Suprapubic skin (tissue), 4 donors: ENCODE data around the gene MEA1. TPM values are rescaled to one million over a fixed set of nuclear protein-coding genes. Genes with fewer than 3 reads are reported as not detected.
A peak's percentile ranks its signal among the peaks of the same experiment; 100 is the strongest.

Experiments
- DNase-seq, 2 donors: peaks; one replicate each; pipeline ENCODE4 v3.0.0-alpha.2; 2019; ENCODE audit warnings: low spot score in 2 of 2
- H3K27ac ChIP-seq: fragments of 200-600 bp; sonication (generic); one replicate; pipeline ENCODE4 v1.5.1; 2019
- H3K27me3 ChIP-seq: fragments of 200-600 bp; sonication (generic); one replicate; pipeline ENCODE4 v1.5.1; 2019
- H3K36me3 ChIP-seq: fragments of 200-600 bp; sonication (generic); one replicate; pipeline ENCODE4 v1.5.1; 2019
- H3K4me1 ChIP-seq: fragments of 200-600 bp; sonication (generic); one replicate; pipeline ENCODE4 v1.5.1; 2019
- H3K4me3 ChIP-seq: fragments of 200-600 bp; sonication (generic); one replicate; pipeline ENCODE4 v1.5.1; 2019; ENCODE audit warnings: mild to moderate bottlenecking
- H3K9me3 ChIP-seq: fragments of 200-600 bp; sonication (generic); one replicate; pipeline ENCODE4 v1.5.1; 2019
- EP300 ChIP-seq: sonication (generic); formaldehyde crosslinking; IDR thresholded peaks from one replicate; pipeline ENCODE4 v1.6.1; 2017; ENCODE audit warnings: antibody characterized with exemption
- POLR2A ChIP-seq, 2 donors: fragments of 450-650 bp; IDR thresholded peaks; one replicate each; pipeline ENCODE4 v1.6.1; 2017; ENCODE audit warnings: antibody characterized with exemption in 2 of 2, mild to moderate bottlenecking in 2 of 2, moderate library complexity in 2 of 2
- POLR2AphosphoS5 ChIP-seq, 3 donors: sonication (generic); formaldehyde crosslinking; IDR thresholded peaks; one replicate each; pipeline ENCODE4 v1.6.1; 2017; ENCODE audit warnings: antibody characterized with exemption in 3 of 3
- whole genome bisulfite sequencing: methylation state at CpG from one replicate; pipeline ENCODE4 v1.1.5; 2018; 5-methylcytosine and 5-hydroxymethylcytosine counted together
- total RNA-seq, 4 donors: library from RNA; depleted of rRNA; stranded (reverse); fragments of >200 nt; gene quantifications; one replicate each; pipeline ENCODE4 v1.1.0, GENCODE V29; 2016
- TF ChIP-seq, protein P1 (sequence below), 2 donors: fragments of 200-600 bp in 1 of 2; fragments of 450-650 bp in 1 of 2; sonication (generic) in 1 of 2; IDR thresholded peaks; one replicate each; pipeline ENCODE4 v1.5.1; 2016 to 2019; ENCODE audit warnings: antibody characterized with exemption in 2 of 2, mild to moderate bottlenecking in 1 of 2, moderate library complexity in 1 of 2

MEA1 gene
- total RNA-seq, 4 donors from 2014 or later: 41.2 to 65.8 (median 61.5) TPM

DNA sequence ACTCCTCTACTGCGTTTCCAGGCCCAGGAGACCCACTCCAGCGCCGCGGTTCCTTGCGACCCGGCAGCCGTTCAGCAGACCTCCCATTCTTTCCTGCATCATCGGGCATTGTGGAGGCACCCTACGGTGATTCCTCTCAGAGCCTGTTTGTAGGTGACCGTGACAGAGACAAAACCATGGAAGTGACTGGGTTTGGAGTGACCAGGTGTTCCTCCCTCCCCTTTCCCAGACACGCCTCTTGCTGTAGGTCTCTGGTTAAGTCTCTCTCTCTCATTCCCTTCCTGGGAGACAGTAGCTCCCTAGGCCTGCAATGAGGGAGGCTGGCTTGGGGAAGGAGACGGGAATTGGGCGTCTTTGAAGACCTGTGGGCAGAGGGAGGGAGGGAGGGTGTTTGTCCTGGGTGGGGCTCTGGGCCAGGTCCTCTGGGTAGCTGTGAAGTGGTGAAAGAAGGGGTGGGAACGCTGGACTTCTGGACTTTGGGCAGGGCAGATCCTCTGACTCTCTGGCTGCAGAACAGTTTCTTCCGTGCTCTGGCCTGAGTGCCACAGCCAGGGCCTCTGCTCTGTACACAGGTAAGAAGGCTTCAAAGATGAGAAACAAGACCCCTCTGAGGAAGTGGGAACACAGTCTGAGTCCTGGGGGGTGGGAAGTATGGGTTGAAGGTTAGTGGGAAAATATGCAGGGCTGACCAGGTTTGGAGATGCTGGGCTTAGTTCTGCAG, 46.4 kb upstream of the MEA1 start:
- TF ChIP-seq, protein P1, sequence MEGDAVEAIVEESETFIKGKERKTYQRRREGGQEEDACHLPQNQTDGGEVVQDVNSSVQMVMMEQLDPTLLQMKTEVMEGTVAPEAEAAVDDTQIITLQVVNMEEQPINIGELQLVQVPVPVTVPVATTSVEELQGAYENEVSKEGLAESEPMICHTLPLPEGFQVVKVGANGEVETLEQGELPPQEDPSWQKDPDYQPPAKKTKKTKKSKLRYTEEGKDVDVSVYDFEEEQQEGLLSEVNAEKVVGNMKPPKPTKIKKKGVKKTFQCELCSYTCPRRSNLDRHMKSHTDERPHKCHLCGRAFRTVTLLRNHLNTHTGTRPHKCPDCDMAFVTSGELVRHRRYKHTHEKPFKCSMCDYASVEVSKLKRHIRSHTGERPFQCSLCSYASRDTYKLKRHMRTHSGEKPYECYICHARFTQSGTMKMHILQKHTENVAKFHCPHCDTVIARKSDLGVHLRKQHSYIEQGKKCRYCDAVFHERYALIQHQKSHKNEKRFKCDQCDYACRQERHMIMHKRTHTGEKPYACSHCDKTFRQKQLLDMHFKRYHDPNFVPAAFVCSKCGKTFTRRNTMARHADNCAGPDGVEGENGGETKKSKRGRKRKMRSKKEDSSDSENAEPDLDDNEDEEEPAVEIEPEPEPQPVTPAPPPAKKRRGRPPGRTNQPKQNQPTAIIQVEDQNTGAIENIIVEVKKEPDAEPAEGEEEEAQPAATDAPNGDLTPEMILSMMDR (IDR thresholded peaks at IDR 0.05): no peak
- TF ChIP-seq POLR2A (IDR thresholded peaks at IDR 0.05): no peak
- no peak for TF ChIP-seq POLR2AphosphoS5 (IDR thresholded peaks at IDR 0.05)
- TF ChIP-seq EP300: no peak
- H3K27me3 ChIP-seq: no peaks in the 10 kb centered on the region
- peak overlapping the region; percentile 79 for H3K27ac ChIP-seq
- no peak for DNase-seq
- H3K9me3 ChIP-seq: no peaks in the 10 kb centered on the region
- peaks cover 26% of the 10 kb centered on the region for H3K4me1 ChIP-seq
- peak overlapping the region; percentile 75 for H3K4me3 ChIP-seq
- H3K36me3 ChIP-seq: peaks cover 36% of the 10 kb centered on the region
- whole genome bisulfite sequencing: 16% methylated on average over 5 of the region's 15 CpGs

DNA sequence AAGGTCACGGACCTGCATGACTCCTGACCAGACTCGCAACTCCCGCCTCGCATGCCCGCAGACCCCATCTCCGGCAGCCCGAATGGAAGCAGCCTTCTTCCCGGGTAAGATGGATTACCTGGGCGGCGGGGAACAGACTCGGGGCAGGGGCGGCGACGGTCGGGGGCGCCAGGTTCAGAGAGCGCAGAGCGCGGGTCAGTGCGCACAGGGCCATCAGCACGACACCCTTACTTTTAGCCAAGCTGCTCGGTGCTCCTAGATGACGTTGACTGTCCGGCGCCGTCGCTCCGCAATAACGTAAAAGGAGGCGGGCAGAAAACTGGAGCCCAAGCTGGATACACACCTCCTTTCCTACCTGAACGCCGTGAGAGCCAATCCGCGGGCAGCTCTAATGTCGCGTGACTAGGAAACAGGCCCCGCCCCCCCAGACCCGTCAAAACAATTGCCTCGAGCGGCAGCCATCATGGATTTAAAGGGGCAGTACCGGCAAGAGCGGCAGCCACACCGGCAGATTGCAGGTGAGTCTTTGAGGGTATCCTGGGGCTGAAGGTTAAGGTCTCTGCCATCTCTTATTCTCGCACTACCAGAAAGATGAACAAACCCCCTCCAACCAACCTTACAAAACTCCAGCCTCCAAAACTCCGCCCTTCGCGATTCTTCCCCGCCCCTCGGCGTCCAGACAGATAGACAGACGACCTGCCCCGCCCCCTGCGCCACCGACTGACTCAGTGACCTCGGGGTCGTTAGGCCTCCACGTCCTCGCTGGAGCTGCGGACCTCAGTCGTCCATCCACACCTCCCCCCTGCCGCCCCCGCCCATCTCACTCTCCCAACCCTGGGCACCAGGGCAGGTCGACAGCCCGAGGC, 45.7 kb upstream of the MEA1 start, which contains the start of the genes KLC4 and MRPL2:
Gene KLC4, plus strand, starts transcription at position 464 of the 866 bp plus-strand sequence. CDS start 1,705 bp downstream, outside the sequence.
Gene MRPL2, minus strand, starts transcription at position 267 of the 866 bp plus-strand sequence. Its CDS starts 53 bp downstream, at position 214.
- TF ChIP-seq EP300 (no peak), POLR2AphosphoS5 (IDR thresholded peaks at IDR 0.05) (peak in 2 of 3 donors; percentile 53 to 57), POLR2A (IDR thresholded peaks at IDR 0.05) (peak in 1 of 2 donors; percentile 74)
- TF ChIP-seq, protein P1 (IDR thresholded peaks at IDR 0.05): no peak
- peak within 1 kb of the TSS; percentile 79 for H3K27ac ChIP-seq
- H3K4me3 ChIP-seq: peak within 1 kb of the TSS; percentile 75
- H3K36me3 ChIP-seq: peaks cover 29% of the 10 kb centered on the region
- peaks cover 26% of the 10 kb centered on the region for H3K4me1 ChIP-seq
- H3K9me3 ChIP-seq: no peaks in the 10 kb centered on the region
- DNase-seq: peak; percentile 99
- 0% methylated on average over 24 of the region's 64 CpGs for WGBS
- H3K27me3 ChIP-seq: no peaks in the 10 kb centered on the region

DNA sequence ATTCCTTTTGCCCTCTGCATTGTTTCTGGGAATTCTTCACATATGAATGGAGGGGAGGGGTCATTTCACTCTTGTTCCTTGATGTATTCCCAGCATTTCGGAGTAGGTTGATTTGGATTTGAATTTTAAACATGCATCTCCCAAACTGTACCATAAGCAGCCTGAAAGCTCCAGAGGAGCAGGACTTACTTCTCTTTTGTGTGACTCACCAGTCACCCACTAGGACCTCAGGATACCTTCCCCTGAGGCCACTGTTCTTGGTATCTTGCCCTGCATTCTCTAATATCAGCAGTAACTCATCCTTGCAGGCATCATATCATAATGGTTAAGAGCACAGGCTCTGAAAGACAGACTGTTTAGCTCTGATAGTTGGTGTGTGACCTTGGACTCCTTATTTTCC, 44.8 kb upstream of the MEA1 start:
- DNase-seq: no peak
- WGBS: 69% methylated on average over 1 of the region's 1 CpG
- H3K27me3 ChIP-seq: no peaks in the 10 kb centered on the region
- H3K36me3 ChIP-seq: peaks cover 27% of the 10 kb centered on the region
- H3K4me1 ChIP-seq: peaks cover 31% of the 10 kb centered on the region
- H3K9me3 ChIP-seq: no peaks in the 10 kb centered on the region
- TF ChIP-seq, protein P1 (IDR thresholded peaks at IDR 0.05): no peak
- TF ChIP-seq EP300 (no peak), POLR2A (IDR thresholded peaks at IDR 0.05) (no peak), POLR2AphosphoS5 (IDR thresholded peaks at IDR 0.05) (no peak)
- peak overlapping the region; percentile 79 for H3K27ac ChIP-seq
- peak overlapping the region; percentile 75 for H3K4me3 ChIP-seq

DNA sequence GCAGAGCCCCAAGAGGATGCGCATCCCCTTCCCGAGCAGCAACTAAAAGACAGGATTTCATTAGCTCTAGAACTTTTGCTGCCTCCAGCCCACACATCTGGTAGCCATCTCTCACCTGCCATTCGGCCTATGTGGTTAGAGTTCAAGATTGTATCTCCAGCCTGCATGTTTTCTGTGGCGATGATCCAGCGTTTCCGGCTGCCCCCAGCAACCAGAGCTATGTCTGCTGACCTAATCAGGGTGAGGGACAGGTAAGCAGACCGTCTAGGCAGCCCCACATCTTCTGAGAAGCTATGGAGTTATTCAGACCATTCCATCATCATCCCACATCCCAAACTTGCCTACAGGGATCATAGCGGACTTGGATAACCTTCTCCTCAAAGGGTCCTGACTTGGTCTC, 42.2 kb upstream of the MEA1 start:
- Histone ChIP-seq H3K36me3 (peaks cover 20% of the 10 kb centered on the region), H3K27me3 (no peaks in the 10 kb centered on the region), H3K27ac (no peak overlapping the region), H3K4me3 (no peak overlapping the region), H3K9me3 (no peaks in the 10 kb centered on the region), H3K4me1 (peaks cover 42% of the 10 kb centered on the region)
- WGBS: 82% methylated on average over 8 of the region's 8 CpGs
- DNase-seq: no peak
- no peak for TF ChIP-seq POLR2AphosphoS5 (IDR thresholded peaks at IDR 0.05)
- TF ChIP-seq EP300: no peak
- TF ChIP-seq, protein P1 (IDR thresholded peaks at IDR 0.05): no peak
- no peak for TF ChIP-seq POLR2A (IDR thresholded peaks at IDR 0.05)
